Activated CD4-positive, alpha-beta T cell treated with anti-CD3 and anti-CD28 coated beads for 1 hour (primary cell): ENCODE results near the gene KCNV2.
"Not testable (repeated sequence)": the region's sequence is repeated elsewhere in the genome, so short reads cannot be mapped to it uniquely, and the experiment has no call there.

Experiments used
- DNase-seq: peaks from one replicate; pipeline ENCODE4 v3.0.0-alpha.2; 2020

KCNV2 gene

GRCh38 chr9:2717385-2717784, at the start of gene KCNV2:
KCNV2 (plus strand) TSS chr9:2717510; CDS start chr9:2717740, 230 bp downstream.
- no peak for DNase-seq

- DNase-seq = no peak
Measured at GRCh38 chr9:2673161-2673560, 44.1 kb upstream of the KCNV2 start.

GRCh38 chr9:2674141-2674824, 43.0 kb upstream of the KCNV2 start:
- DNase-seq = no peak

- DNase-seq = no peak
Measured at GRCh38 chr9:2675834-2676233, 41.5 kb upstream of the KCNV2 start.

- no peak for DNase-seq
Measured at GRCh38 chr9:2676466-2676865, 40.8 kb upstream of the KCNV2 start.

- DNase-seq = no peak
Measured at GRCh38 chr9:2677915-2678889, 39.1 kb upstream of the KCNV2 start.

- no peak for DNase-seq
Measured at GRCh38 chr9:2679011-2679410, 38.3 kb upstream of the KCNV2 start.

- no peak for DNase-seq
Measured at GRCh38 chr9:2681981-2682380, 35.3 kb upstream of the KCNV2 start.

GRCh38 chr9:2686911-2687310, 30.4 kb upstream of the KCNV2 start:
- DNase-seq = no peak

- DNase-seq = no peak
Measured at GRCh38 chr9:2688636-2689035, 28.7 kb upstream of the KCNV2 start.

- no peak for DNase-seq
Measured at GRCh38 chr9:2691212-2691611, 26.1 kb upstream of the KCNV2 start.

- DNase-seq = no peak
Measured at GRCh38 chr9:2691626-2692025, 25.7 kb upstream of the KCNV2 start.

- no peak for DNase-seq
Measured at GRCh38 chr9:2693056-2693455, 24.3 kb upstream of the KCNV2 start.

- no peak for DNase-seq
Measured at GRCh38 chr9:2697492-2697891, 19.8 kb upstream of the KCNV2 start.

- no peak for DNase-seq
Measured at GRCh38 chr9:2700398-2700797, 16.9 kb upstream of the KCNV2 start.

- DNase-seq = no peak
Measured at GRCh38 chr9:2700909-2701550, 16.3 kb upstream of the KCNV2 start.

GRCh38 chr9:2704504-2704903, 12.8 kb upstream of the KCNV2 start:
- DNase-seq = no peak

- DNase-seq = not testable (repeated sequence)
Measured at GRCh38 chr9:2707256-2707655, 10.1 kb upstream of the KCNV2 start.

GRCh38 chr9:2709645-2710101, 7.6 kb upstream of the KCNV2 start:
- no peak for DNase-seq

- DNase-seq = no peak
Measured at GRCh38 chr9:2711716-2712115, 5.6 kb upstream of the KCNV2 start.

GRCh38 chr9:2718001-2718697, 839 bp downstream of the KCNV2 start:
- no peak for DNase-seq

- DNase-seq = no peak
Measured at GRCh38 chr9:2718698-2719033, 1.4 kb downstream of the KCNV2 start.

- DNase-seq = no peak
Measured at GRCh38 chr9:2720179-2720654, 2.9 kb downstream of the KCNV2 start.
